GM18519 (cell line): ENCODE measurements around the gene RHOBTB1.

ENCODE experiments used
- ATAC-seq: cut with Tn5 transposase; IDR thresholded peaks from one replicate; pipeline ENCODE4 v1.9.1; 2021; ENCODE audit warnings: mild to moderate bottlenecking, moderate library complexity; ENCODE audit not compliant: unreplicated experiment, low FRiP score

RHOBTB1 gene

GRCh38 chr10:60967260-60967659, 23.3 kb upstream of the RHOBTB1 start:
- no peak for ATAC-seq

GRCh38 chr10:60965696-60966095, 21.7 kb upstream of the RHOBTB1 start:
- ATAC-seq = no peak

- ATAC-seq = peak; percentile 55
These were observed 20.6 kb upstream of the RHOBTB1 start for GRCh38 chr10:60964257-60965235.

GRCh38 chr10:60963441-60964256, 19.7 kb upstream of the RHOBTB1 start:
- ATAC-seq = peak; percentile 7

GRCh38 chr10:60962946-60963345, 19.0 kb upstream of the RHOBTB1 start:
- ATAC-seq = no peak

- ATAC-seq = no peak
These were observed 16.9 kb upstream of the RHOBTB1 start for GRCh38 chr10:60960913-60961312.

- ATAC-seq = no peak
These were observed 16.0 kb upstream of the RHOBTB1 start for GRCh38 chr10:60960031-60960430.

GRCh38 chr10:60958892-60959601, 15.1 kb upstream of the RHOBTB1 start:
- no peak for ATAC-seq

- ATAC-seq = no peak
These were observed 13.8 kb upstream of the RHOBTB1 start for GRCh38 chr10:60957667-60958221.

- no peak for ATAC-seq
These were observed 12.0 kb upstream of the RHOBTB1 start for GRCh38 chr10:60955957-60956425.

- no peak for ATAC-seq
These were observed 11.3 kb upstream of the RHOBTB1 start for GRCh38 chr10:60955316-60955715.

GRCh38 chr10:60954035-60954434, 10.1 kb upstream of the RHOBTB1 start:
- ATAC-seq = no peak

GRCh38 chr10:60953420-60953819, 9.4 kb upstream of the RHOBTB1 start:
- no peak for ATAC-seq

GRCh38 chr10:60952846-60953220, 8.8 kb upstream of the RHOBTB1 start:
- ATAC-seq = no peak

- no peak for ATAC-seq
These were observed 8.3 kb upstream of the RHOBTB1 start for GRCh38 chr10:60952067-60952845.

GRCh38 chr10:60951272-60951724, 7.3 kb upstream of the RHOBTB1 start:
- ATAC-seq = no peak

GRCh38 chr10:60950300-60950699, 6.3 kb upstream of the RHOBTB1 start:
- no peak for ATAC-seq

GRCh38 chr10:60948851-60949250, 4.9 kb upstream of the RHOBTB1 start:
- no peak for ATAC-seq

GRCh38 chr10:60944910-60945297, 919 bp upstream of the RHOBTB1 start:
- ATAC-seq = no peak
